CD4-positive, alpha-beta memory T cell (primary cell): ENCODE measurements around the gene COPS7A. TPM values are rescaled to one million over a fixed set of nuclear protein-coding genes. Genes with fewer than 3 reads are reported as not detected.

ENCODE experiments used
- CTCF ChIA-PET: fragments of 350-600 bp; sonication (Branson Sonifier 250); formaldehyde crosslinking; loops from one replicate; lab custom pipeline; 2021; ENCODE audit warnings: inconsistent platforms; ENCODE audit not compliant: partially characterized antibody; lab: Charles Lee
- POLR2A ChIA-PET: fragments of 350-600 bp; sonication (Branson Sonifier 250); formaldehyde crosslinking; loops from one replicate; lab custom pipeline; 2021; ENCODE audit not compliant: partially characterized antibody; lab: Charles Lee
- DNase-seq, 5 donors: peaks; one replicate each; pipeline versions ENCODE4 v3.0.0 to v3.0.0-alpha.2; 2020 to 2022; ENCODE audit warnings: mixed read lengths in 1 of 5
- H3K27ac ChIP-seq: one replicate; pipeline ENCODE4 v1.7.0; 2013; ENCODE audit warnings: low read depth, low read length
- H3K27me3 ChIP-seq: 2 replicates; pipeline ENCODE4 v1.7.0; 2013; ENCODE audit warnings: mild to moderate bottlenecking, low read length, moderate library complexity; ENCODE audit not compliant: insufficient read depth
- H3K36me3 ChIP-seq: 2 replicates; pipeline ENCODE4 v1.7.0; 2013; ENCODE audit warnings: mild to moderate bottlenecking, low read length, moderate library complexity; ENCODE audit not compliant: insufficient read depth
- H3K4me1 ChIP-seq: 2 replicates; pipeline ENCODE4 v1.7.0; 2013; ENCODE audit warnings: mild to moderate bottlenecking, low read length, moderate library complexity; ENCODE audit not compliant: insufficient read depth
- H3K4me3 ChIP-seq, 2 donors: one replicate each; pipeline ENCODE4 v1.7.0; 2013; ENCODE audit warnings: low read length in 2 of 2, mild to moderate bottlenecking in 1 of 2
- H3K9me3 ChIP-seq, 2 donors: one replicate each; pipeline ENCODE4 v1.7.0; 2013; ENCODE audit warnings: low read length in 2 of 2, control low read depth in 1 of 2; ENCODE audit not compliant: control insufficient read depth in 1 of 2
- H3K27ac Mint-ChIP-seq, 7 donors: one replicate each; pipeline ENCODE4 v1.8.0; 2020 to 2021; ENCODE audit warnings: mixed read lengths in 7 of 7, mild to moderate bottlenecking in 6 of 7, inconsistent platforms in 3 of 7, moderate library complexity in 3 of 7
- H3K27me3 Mint-ChIP-seq, 2 donors: one replicate each; pipeline ENCODE4 v1.8.0; 2020 to 2021; ENCODE audit warnings: mixed read lengths in 2 of 2
- H3K36me3 Mint-ChIP-seq, 2 donors: one replicate each; pipeline ENCODE4 v1.8.0; 2020 to 2021; ENCODE audit warnings: mixed read lengths in 2 of 2, inconsistent platforms in 1 of 2, mild to moderate bottlenecking in 1 of 2
- H3K4me1 Mint-ChIP-seq, 4 donors: one replicate each; pipeline ENCODE4 v1.8.0; 2020 to 2021; ENCODE audit warnings: mixed read lengths in 4 of 4, mild to moderate bottlenecking in 1 of 4
- H3K4me3 Mint-ChIP-seq, 8 donors: one replicate each; pipeline ENCODE4 v1.8.0; 2020 to 2021; ENCODE audit warnings: mixed read lengths in 8 of 8, mild to moderate bottlenecking in 7 of 8, moderate library complexity in 6 of 8, inconsistent platforms in 3 of 8
- H3K9me3 Mint-ChIP-seq, 8 donors: one replicate each; pipeline ENCODE4 v1.8.0; 2020 to 2021; ENCODE audit warnings: mixed read lengths in 8 of 8, mild to moderate bottlenecking in 5 of 8, inconsistent platforms in 3 of 8, moderate library complexity in 1 of 8
- intact Hi-C: fragments of 100-400 bp; cut with micrococcal nuclease; formaldehyde crosslinking; loops from one replicate; pipeline ENCODE4 v1.15.1; 2023
- polyA plus RNA-seq, 2 donors: library from polyadenylated mRNA; unstranded; fragments of 300-500 nt; fragmentation: Illumina TruSeq; gene quantifications; one replicate each; pipeline ENCODE4 v1.2.3, GENCODE V29; 2021
- total RNA-seq, 2 experiments: library from RNA; stranded (reverse); gene quantifications; one replicate each; pipeline ENCODE4 v1.2.3, GENCODE V29; 2021

COPS7A gene
- total and polyA plus RNA-seq, 4 experiments from 2014 or later, result 36.9 to 48.6 (median 41.2) TPM

DNA sequence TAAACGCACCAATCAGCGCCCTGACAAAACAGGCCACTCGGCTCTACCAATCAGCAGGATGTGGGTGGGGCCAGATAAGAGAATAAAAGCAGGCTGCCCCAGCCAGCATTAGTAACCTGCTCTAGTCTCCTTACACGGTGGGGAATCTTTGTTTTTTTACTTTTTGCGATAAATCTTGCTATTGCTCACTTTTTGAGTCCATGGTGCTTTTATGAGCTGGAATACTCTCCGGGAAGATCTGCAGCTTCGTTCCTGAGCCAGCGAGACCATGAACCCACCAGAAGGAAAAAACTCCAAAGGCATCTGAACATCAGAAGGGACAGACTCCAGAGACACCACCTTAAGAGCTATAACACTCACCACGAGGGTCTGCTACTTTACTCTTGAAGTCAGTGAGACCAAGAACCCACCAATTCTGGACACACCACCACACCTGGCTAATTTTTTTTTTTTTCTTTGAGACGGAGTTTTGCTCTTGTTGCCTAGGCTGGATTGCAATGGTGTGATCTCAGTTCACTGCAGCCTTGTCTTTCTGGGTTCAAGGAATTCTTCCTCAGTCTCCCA lies 6.9 kb upstream of the COPS7A start:
- ChIA-PET CTCF (no interaction called here), POLR2A (no interaction called here)
- no peaks in the 10 kb centered on the region for H3K9me3 ChIP-seq
- H3K27ac ChIP-seq, result no peak overlapping the region
- H3K4me1 ChIP-seq, result no peaks in the 10 kb centered on the region
- Mint-ChIP-seq H3K4me1 (no peaks in the 10 kb centered on the region), H3K9me3 (no peaks in the 10 kb centered on the region), H3K4me3 (no peak overlapping the region), H3K36me3 (no peaks in the 10 kb centered on the region), H3K27me3 (peaks cover 4 to 6% of the 10 kb centered on the region in 2 donors), H3K27ac (no peak overlapping the region)
- H3K4me3 ChIP-seq, result no peak overlapping the region
- intact Hi-C loops, result no loop called here
- no peak for DNase-seq
- no peaks in the 10 kb centered on the region for H3K27me3 ChIP-seq
- no peaks in the 10 kb centered on the region for H3K36me3 ChIP-seq

DNA sequence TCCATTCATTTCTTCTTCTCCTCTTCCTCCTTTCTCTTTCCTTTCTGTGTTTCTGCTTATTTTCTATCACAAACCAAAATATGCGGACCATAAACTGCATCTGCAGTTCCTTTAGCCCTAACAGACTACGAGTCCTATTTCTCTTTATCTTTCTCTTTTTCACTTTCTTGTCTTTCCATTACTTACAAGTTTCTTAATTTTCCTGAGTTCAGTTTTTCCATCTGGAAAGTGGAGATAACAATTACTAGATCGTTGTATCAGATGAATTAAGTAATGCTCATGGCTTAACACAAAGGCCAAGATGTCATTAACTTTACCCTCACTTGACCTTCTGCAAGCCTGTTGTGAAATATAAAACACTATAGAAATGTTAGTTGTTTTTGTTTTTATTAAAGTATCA lies 983 bp upstream of the COPS7A start:
- Mint-ChIP-seq H3K4me3 (peak overlapping the region in 2 of 8 donors; percentile 21 to 59), H3K27ac (peak overlapping the region in 5 of 7 donors; percentile 70 to 99 (median 92)), H3K36me3 (peaks cover 8 to 14% of the 10 kb centered on the region in 2 donors), H3K9me3 (no peaks in the 10 kb centered on the region), H3K4me1 (peaks cover 15 to 31% (median 22%) of the 10 kb centered on the region in 4 donors), H3K27me3 (no peaks in the 10 kb centered on the region)
- Histone ChIP-seq H3K9me3 (no peaks in the 10 kb centered on the region), H3K36me3 (peaks cover 4% of the 10 kb centered on the region), H3K27me3 (no peaks in the 10 kb centered on the region), H3K27ac (no peak overlapping the region), H3K4me3 (no peak overlapping the region), H3K4me1 (peaks cover 21% of the 10 kb centered on the region)
- POLR2A ChIA-PET, result interaction anchor here (1.1 to 4.5 kb wide), 23 partner anchors 12 to 252 kb away, joined by 3 to 158 read pairs (median 9); partner anchors contain the start of genes C12orf57, CD4, CDCA3 and GAPDH
- intact Hi-C loops, result no loop called here
- CTCF ChIA-PET, result interaction anchor here (0.6 to 3.9 kb wide), 10 partner anchors 31 to 154 kb away, joined by 3 to 32 read pairs (median 4); partner anchors contain the start of genes MLF2, NOP2, SPSB2 and ZNF384
- no peak for DNase-seq

DNA sequence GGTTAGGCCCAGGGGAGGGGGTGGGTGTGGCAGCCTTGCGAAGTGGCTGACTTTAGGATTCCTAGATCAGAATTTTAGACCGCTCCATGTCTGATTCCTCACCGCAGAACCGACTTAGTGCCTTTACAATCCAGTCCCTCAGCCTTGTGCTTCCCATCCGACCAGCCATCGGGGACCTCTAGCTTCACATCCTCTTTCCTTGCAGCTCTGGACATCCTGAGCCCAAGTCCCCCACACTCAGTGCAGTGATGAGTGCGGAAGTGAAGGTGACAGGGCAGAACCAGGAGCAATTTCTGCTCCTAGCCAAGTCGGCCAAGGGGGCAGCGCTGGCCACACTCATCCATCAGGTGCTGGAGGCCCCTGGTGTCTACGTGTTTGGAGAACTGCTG lies 557 bp downstream of the COPS7A start:
- intact Hi-C loops, result loop anchor here (1.0 kb wide), 4 partner anchors 29 to 127 kb away; partner anchors contain the start of genes CDCA3, ING4, MLF2 and ZNF384
- Mint-ChIP-seq H3K27me3 (no peaks in the 10 kb centered on the region), H3K27ac (peak overlapping the region; percentile 92 to 99 (median 98)), H3K4me1 (peaks cover 15 to 31% (median 22%) of the 10 kb centered on the region in 4 donors), H3K36me3 (peaks cover 20 to 27% of the 10 kb centered on the region in 2 donors), H3K9me3 (no peaks in the 10 kb centered on the region), H3K4me3 (peak overlapping the region; percentile 88 to 98 (median 94))
- Histone ChIP-seq H3K9me3 (no peaks in the 10 kb centered on the region), H3K4me1 (peaks cover 21% of the 10 kb centered on the region), H3K27ac (peak overlapping the region; percentile 68), H3K4me3 (peak overlapping the region; percentile 40 to 64), H3K36me3 (peaks cover 19% of the 10 kb centered on the region), H3K27me3 (no peaks in the 10 kb centered on the region)
- POLR2A ChIA-PET, result interaction anchor here (0.7 to 4.5 kb wide), 37 partner anchors 8 to 294 kb away, joined by 3 to 158 read pairs (median 5); partner anchors contain the start of genes CD4, CDCA3, GAPDH and GPR162
- DNase-seq, result no peak
- CTCF ChIA-PET, result interaction anchor here (0.9 to 3.9 kb wide), 16 partner anchors 10 to 213 kb away, joined by 3 to 32 read pairs (median 4); partner anchors contain the start of genes MLF2, P3H3 and ZNF384

DNA sequence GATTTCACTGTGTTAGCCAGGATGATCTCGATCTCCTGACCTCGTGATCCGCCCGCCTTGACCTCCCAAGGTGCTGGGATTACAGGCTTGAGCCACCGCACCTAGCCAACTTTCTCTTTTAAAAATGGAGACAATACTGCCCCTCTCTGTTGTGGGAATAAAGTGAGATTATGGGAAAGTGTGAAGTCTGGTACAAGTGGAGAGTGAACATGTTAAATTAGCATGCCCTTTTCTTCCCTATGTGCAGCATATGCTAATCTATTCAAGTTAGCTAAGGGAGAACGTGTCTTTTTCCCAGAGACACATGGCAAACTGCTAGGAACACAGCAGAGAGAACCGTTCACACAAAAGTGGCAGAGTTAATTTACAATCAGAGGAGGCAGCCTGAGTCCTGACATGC lies 1.5 kb downstream of the COPS7A start:
- Histone ChIP-seq H3K9me3 (no peaks in the 10 kb centered on the region), H3K4me3 (no peak overlapping the region), H3K27me3 (no peaks in the 10 kb centered on the region), H3K36me3 (peaks cover 29% of the 10 kb centered on the region), H3K4me1 (peaks cover 21% of the 10 kb centered on the region), H3K27ac (no peak overlapping the region)
- CTCF ChIA-PET, result interaction anchor here (0.6 to 3.9 kb wide), 5 partner anchors 28 to 101 kb away, joined by 3 to 32 read pairs (median 9); partner anchors contain the start of genes MLF2 and ZNF384
- H3K27me3 Mint-ChIP-seq, result no peaks in the 10 kb centered on the region
- intact Hi-C loops, result no loop called here
- DNase-seq, result no peak
- peaks cover 29 to 36% of the 10 kb centered on the region in 2 donors for H3K36me3 Mint-ChIP-seq
- peak overlapping the region in 7 of 8 donors; percentile 12 to 89 (median 20) for H3K4me3 Mint-ChIP-seq
- H3K27ac Mint-ChIP-seq, result peak overlapping the region in 5 of 7 donors; percentile 16 to 73 (median 51)
- POLR2A ChIA-PET, result interaction anchor here (1.5 to 4.5 kb wide), 5 partner anchors 28 to 67 kb away, joined by 3 to 158 read pairs (median 18); partner anchors contain the start of genes MLF2 and ZNF384
- peaks cover 15 to 31% (median 22%) of the 10 kb centered on the region in 4 donors for H3K4me1 Mint-ChIP-seq
- no peaks in the 10 kb centered on the region for H3K9me3 Mint-ChIP-seq

DNA sequence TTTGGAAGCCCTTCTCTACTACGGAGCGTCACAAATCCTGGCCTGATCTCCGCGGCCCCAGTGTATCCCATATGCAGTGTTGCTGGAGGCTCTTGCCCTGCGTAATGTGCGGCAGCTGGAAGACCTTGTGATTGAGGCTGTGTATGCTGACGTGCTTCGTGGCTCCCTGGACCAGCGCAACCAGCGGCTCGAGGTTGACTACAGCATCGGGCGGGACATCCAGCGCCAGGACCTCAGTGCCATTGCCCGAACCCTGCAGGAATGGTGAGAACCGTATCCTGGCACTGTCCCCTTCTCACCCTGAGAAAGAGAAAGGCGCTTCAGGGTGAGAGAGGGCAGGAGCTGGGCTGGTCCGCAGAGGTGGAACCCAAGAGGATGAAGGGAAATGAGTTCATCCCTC lies 5.3 kb downstream of the COPS7A start:
- Mint-ChIP-seq H3K9me3 (no peaks in the 10 kb centered on the region), H3K4me1 (peaks cover 12 to 20% (median 14%) of the 10 kb centered on the region in 4 donors), H3K4me3 (no peak overlapping the region), H3K36me3 (peaks cover 44 to 51% of the 10 kb centered on the region in 2 donors), H3K27ac (peak overlapping the region in 1 of 7 donors; percentile 29), H3K27me3 (no peaks in the 10 kb centered on the region)
- ChIA-PET POLR2A (no interaction called here), CTCF (no interaction called here)
- no peaks in the 10 kb centered on the region for H3K9me3 ChIP-seq
- peaks cover 41% of the 10 kb centered on the region for H3K36me3 ChIP-seq
- no peak overlapping the region for H3K27ac ChIP-seq
- intact Hi-C loops, result no loop called here
- no peak for DNase-seq
- peaks cover 16% of the 10 kb centered on the region for H3K4me1 ChIP-seq
- H3K4me3 ChIP-seq, result no peak overlapping the region
- no peaks in the 10 kb centered on the region for H3K27me3 ChIP-seq

DNA sequence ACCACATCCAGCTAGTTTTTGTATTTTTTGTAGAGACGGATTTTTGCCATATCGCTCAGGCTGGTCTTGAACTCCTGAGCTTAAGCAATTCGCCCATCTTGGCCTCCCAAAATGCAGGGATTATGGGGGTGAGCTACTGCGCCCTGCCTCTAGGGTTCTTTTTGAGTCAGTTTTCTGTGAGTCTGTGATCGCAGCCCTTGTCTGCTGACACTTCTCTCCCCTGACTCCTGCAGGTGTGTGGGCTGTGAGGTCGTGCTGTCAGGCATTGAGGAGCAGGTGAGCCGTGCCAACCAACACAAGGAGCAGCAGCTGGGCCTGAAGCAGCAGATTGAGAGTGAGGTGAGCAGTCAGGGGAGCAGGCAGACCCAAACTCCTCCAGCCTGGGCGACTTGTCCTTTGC lies 6.3 kb downstream of the COPS7A start:
- ChIA-PET CTCF (no interaction called here), POLR2A (interaction anchor here (0.6 kb wide), 2 partner anchors 40 to 135 kb away, joined by 4 read pairs; no protein-coding TSS in a partner anchor)
- H3K4me3 ChIP-seq, result no peak overlapping the region
- no peaks in the 10 kb centered on the region for H3K27me3 Mint-ChIP-seq
- H3K9me3 ChIP-seq, result no peaks in the 10 kb centered on the region
- intact Hi-C loops, result no loop called here
- H3K36me3 ChIP-seq, result peaks cover 44% of the 10 kb centered on the region
- peaks cover 53 to 58% of the 10 kb centered on the region in 2 donors for H3K36me3 Mint-ChIP-seq
- H3K27ac Mint-ChIP-seq, result no peak overlapping the region
- no peak overlapping the region for H3K27ac ChIP-seq
- no peak overlapping the region for H3K4me3 Mint-ChIP-seq
- no peak for DNase-seq
- no peaks in the 10 kb centered on the region for H3K9me3 Mint-ChIP-seq
- H3K4me1 Mint-ChIP-seq, result peaks cover 7 to 13% (median 8%) of the 10 kb centered on the region in 4 donors
- H3K4me1 ChIP-seq, result peaks cover 7% of the 10 kb centered on the region
- H3K27me3 ChIP-seq, result no peaks in the 10 kb centered on the region
